Kidney epithelial cell (primary cell): ENCODE data around the gene MEST. TPM values are rescaled to one million over a fixed set of nuclear protein-coding genes. Genes with fewer than 3 reads are reported as not detected.

Experiments used
- DNase-seq: peaks from one replicate; pipeline ENCODE4 v3.0.0-alpha.2; 2010; ENCODE audit warnings: low read depth
- H3K27me3 ChIP-seq: 2 replicates; pipeline ENCODE4 v1.6.0; 2011; ENCODE audit warnings: low read length; ENCODE audit not compliant: control insufficient read depth, insufficient read depth
- H3K36me3 ChIP-seq: 2 replicates; pipeline ENCODE4 v1.5.1; 2011; ENCODE audit warnings: low read length; ENCODE audit not compliant: control insufficient read depth, insufficient read depth
- H3K4me3 ChIP-seq: 2 replicates; pipeline ENCODE4 v1.5.1; 2011; ENCODE audit warnings: low read depth, mild to moderate bottlenecking, control low read depth, low read length
- CTCF ChIP-seq: IDR thresholded peaks from 2 replicates; pipeline ENCODE4 v1.5.1; 2011; ENCODE audit warnings: mild to moderate bottlenecking, moderate library complexity, low read length, control low read depth, inconsistent platforms; ENCODE audit not compliant: insufficient read depth, poor library complexity, severe bottlenecking
- total RNA-seq: library from RNA; depleted of rRNA; stranded (reverse); fragments of >200 nt; gene quantifications from 2 replicates; pipeline ENCODE4 v1.2.3, GENCODE V29; 2015

MEST gene
- total RNA-seq, 1 donor from 2014 or later = 15.2 TPM

- no peak for TF ChIP-seq CTCF
- Histone ChIP-seq H3K4me3 (no peak overlapping the region), H3K36me3 (no peaks in the 10 kb centered on the region), H3K27me3 (no peaks in the 10 kb centered on the region)
- DNase-seq = no peak
Observed at GRCh38 chr7:130471974-130472373, 19.9 kb upstream of the MEST start.

- Histone ChIP-seq H3K36me3 (no peaks in the 10 kb centered on the region), H3K4me3 (no peak overlapping the region), H3K27me3 (no peaks in the 10 kb centered on the region)
- no peak for TF ChIP-seq CTCF
- DNase-seq = no peak
Observed at GRCh38 chr7:130473289-130473688, 18.6 kb upstream of the MEST start.

- Histone ChIP-seq H3K27me3 (no peaks in the 10 kb centered on the region), H3K36me3 (no peaks in the 10 kb centered on the region), H3K4me3 (no peak overlapping the region)
- DNase-seq = no peak
- no peak for TF ChIP-seq CTCF
Observed at GRCh38 chr7:130473876-130474275, 18.0 kb upstream of the MEST start.

GRCh38 chr7:130475776-130476175 is 16.1 kb upstream of the MEST start:
- Histone ChIP-seq H3K4me3 (no peak overlapping the region), H3K36me3 (no peaks in the 10 kb centered on the region), H3K27me3 (no peaks in the 10 kb centered on the region)
- no peak for TF ChIP-seq CTCF
- no peak for DNase-seq

DNA sequence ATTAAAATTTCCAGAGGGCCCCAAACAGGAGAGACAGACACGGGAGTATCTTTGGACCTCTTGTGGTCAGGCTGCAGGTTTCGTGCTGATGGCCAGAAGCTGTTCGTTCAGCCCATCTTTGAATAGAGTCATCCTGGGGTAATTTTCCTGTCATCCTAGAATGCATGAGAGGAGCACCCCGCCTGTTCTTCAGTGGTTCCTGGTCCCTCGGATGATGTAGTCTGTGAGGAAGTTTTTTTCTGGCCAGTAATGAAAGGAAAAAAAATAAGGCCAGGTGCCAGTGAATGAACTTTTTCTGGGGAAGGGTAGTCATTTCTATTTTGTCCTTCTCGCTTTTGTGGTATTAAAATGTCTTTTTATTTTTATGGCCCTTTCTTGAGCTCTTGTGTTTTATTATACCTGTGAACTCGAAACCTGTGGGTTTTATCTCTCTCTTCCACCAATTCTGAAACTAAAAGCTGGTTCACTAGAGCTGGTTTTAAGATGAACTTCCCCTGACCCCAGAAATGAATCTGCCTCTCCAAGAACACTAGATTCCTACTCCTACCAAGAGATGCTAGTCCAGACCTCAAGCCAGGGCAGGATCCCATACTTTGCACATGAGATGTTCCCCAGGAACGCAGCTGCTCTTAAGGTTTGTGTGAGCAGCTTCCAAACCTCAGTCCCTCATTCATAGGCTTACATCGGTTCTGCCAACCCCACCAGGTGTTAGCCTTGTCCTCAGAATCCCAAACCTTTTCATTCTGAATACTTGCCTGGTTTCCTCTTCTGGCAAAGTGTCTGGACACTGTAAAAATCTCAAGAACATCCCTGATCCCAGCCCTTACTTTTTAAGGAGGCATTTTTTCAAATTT is 15.4 kb upstream of the MEST start:
- no peak for DNase-seq
- H3K36me3 ChIP-seq = no peaks in the 10 kb centered on the region
- H3K27me3 ChIP-seq = no peaks in the 10 kb centered on the region
- no peak overlapping the region for H3K4me3 ChIP-seq
- TF ChIP-seq CTCF = no peak

DNA sequence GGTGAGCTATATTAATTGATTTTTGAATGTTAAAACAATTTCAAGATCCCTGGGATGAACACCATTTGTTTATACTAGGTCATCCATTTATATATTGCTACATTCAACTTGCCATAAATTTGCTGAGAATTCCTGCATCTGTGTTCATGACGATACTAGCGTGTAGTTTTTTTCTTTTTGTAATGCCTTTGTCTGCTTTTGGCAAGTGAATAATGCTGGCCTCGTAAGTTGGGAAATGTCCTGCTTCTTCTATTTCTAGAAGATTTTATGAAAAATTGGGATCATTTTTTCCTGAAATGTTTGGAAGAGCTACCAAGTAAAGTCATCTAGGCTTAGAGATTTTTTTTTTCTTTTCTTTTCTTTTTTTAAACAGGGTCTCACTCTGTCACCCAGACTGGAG is 12.9 kb upstream of the MEST start:
- no peaks in the 10 kb centered on the region for H3K27me3 ChIP-seq
- no peak for DNase-seq
- no peaks in the 10 kb centered on the region for H3K36me3 ChIP-seq
- TF ChIP-seq CTCF = no peak
- no peak overlapping the region for H3K4me3 ChIP-seq
